HL-60 (cell line): ENCODE data around the gene PALM3.

Experiments used
- DNase-seq, 2 experiments: peaks; one replicate each; pipeline ENCODE4 v3.0.0-alpha.2; 2010 to 2020; ENCODE audit warnings: low read depth in 1 of 2, low spot score in 1 of 2
- H3K27ac ChIP-seq: fragments of 250-450 bp; sonication (Bioruptor Pico); replicated peaks from 2 replicates; pipeline ENCODE4 v1.5.1; 2020; ENCODE audit warnings: mild to moderate bottlenecking, moderate library complexity
- H3K27me3 ChIP-seq: fragments of 250-450 bp; sonication (Bioruptor Pico); 2 replicates; pipeline ENCODE4 v1.5.1; 2021; ENCODE audit warnings: mild to moderate bottlenecking, moderate library complexity; ENCODE audit not compliant: insufficient read depth, poor library complexity, severe bottlenecking
- H3K4me3 ChIP-seq: replicated peaks from 2 replicates; pipeline ENCODE4 v1.5.1; 2011; ENCODE audit warnings: mild to moderate bottlenecking, control low read depth, low read length; ENCODE audit not compliant: insufficient read depth
- CTCF ChIP-seq: IDR thresholded peaks from one replicate; pipeline ENCODE4 v1.5.1; 2011; ENCODE audit warnings: low read length, control low read depth, inconsistent platforms; ENCODE audit not compliant: insufficient read depth
- GABPA ChIP-seq: IDR thresholded peaks from 2 replicates; pipeline ENCODE4 v1.6.1; 2012; ENCODE audit warnings: low read depth
- POLR2AphosphoS5 ChIP-seq: IDR thresholded peaks from 2 replicates; pipeline ENCODE4 v1.6.1; 2012; ENCODE audit warnings: low read depth
- REST ChIP-seq: IDR thresholded peaks from 2 replicates; pipeline ENCODE4 v1.6.1; 2012; ENCODE audit warnings: low read depth; ENCODE audit not compliant: insufficient replicate concordance
- SPI1 ChIP-seq: IDR thresholded peaks from 2 replicates; pipeline ENCODE4 v1.6.1; 2012; ENCODE audit warnings: low read depth, mild to moderate bottlenecking, borderline replicate concordance

PALM3 gene

DNA sequence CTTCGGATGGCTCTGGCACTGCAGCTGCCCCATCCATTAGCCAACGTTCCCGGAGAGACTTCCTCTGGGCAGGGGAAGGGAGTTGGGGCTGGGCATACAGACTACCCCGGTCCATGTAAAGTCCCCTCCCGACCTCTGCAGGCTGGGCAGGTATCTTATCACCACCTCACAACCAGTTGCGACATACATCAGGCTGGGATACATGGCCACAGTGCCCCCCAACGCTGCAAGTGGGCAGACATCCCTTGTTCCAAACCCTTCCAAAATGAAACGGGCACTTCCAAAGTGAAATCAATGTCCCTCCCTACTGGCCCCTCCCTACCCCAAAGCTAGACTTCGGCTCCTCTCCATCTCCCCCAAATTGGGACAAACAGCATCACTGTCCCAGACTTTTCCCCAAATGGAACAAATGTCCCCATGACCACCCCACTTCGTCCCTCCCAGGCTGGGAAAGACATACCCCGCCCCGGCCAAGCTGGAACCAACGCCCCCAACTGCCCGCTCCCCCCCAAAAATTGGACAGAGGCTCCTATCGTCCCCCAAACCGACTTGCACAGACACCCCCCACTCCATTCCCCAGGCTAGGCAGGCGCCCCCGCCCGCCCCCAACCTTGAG is 5.0 kb downstream of the PALM3 start:
- TF ChIP-seq REST (no peak), CTCF (no peak), GABPA (no peak), POLR2AphosphoS5 (no peak), SPI1 (no peak)
- Histone ChIP-seq H3K27me3 (peaks cover 26% of the 10 kb centered on the region), H3K27ac (no peak overlapping the region), H3K4me3 (no peak overlapping the region)
- DNase-seq, result no peak

- no peak for DNase-seq
- TF ChIP-seq CTCF (no peak), SPI1 (no peak), GABPA (no peak), REST (no peak), POLR2AphosphoS5 (no peak)
- no peak overlapping the region for H3K4me3 ChIP-seq
- H3K27me3 ChIP-seq, result peaks cover 26% of the 10 kb centered on the region
- H3K27ac ChIP-seq, result no peak overlapping the region
Measured at GRCh38 chr19:14056069-14056666, 5.7 kb downstream of the PALM3 start.

- no peak overlapping the region for H3K4me3 ChIP-seq
- TF ChIP-seq SPI1 (no peak), CTCF (no peak), POLR2AphosphoS5 (no peak), GABPA (no peak)
- H3K27me3 ChIP-seq, result peaks cover 22% of the 10 kb centered on the region
- no peak overlapping the region for H3K27ac ChIP-seq
- no peak for DNase-seq
Measured at GRCh38 chr19:14055396-14055795, 6.5 kb downstream of the PALM3 start.

DNA sequence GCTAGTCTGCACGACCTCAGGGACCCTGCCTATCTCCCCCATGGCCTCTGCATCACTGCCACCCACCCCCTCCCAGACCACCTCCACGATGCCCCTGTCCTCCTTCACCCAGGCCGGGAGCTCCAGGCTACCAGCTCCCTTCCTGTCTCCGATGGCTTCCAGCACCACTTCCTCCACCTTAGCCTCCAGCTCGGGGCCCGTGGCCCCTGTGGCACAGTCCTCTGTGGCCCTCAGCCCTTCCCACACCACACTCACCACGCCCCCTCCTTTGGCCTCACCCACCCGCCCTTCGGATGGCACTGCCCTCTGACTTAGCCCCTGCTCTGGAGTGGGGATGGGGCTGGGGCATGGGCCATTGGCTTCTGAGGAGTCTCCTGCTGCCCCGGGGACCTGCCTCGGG is 7.2 kb downstream of the PALM3 start:
- Histone ChIP-seq H3K27ac (no peak overlapping the region), H3K27me3 (peaks cover 22% of the 10 kb centered on the region), H3K4me3 (no peak overlapping the region)
- no peak for DNase-seq
- TF ChIP-seq CTCF (no peak), GABPA (no peak), POLR2AphosphoS5 (no peak), SPI1 (no peak), REST (no peak)
